Mesendoderm (in vitro differentiated cells): ENCODE data around the gene PLXNB1.

Experiments
- DNase-seq: peaks from one replicate; pipeline ENCODE4 v3.0.0; 2013
- H2AK5ac ChIP-seq: 2 replicates; pipeline ENCODE4 v1.6.1; 2013; ENCODE audit warnings: low read length, inconsistent platforms
- H2BK120ac ChIP-seq: 2 replicates; pipeline ENCODE4 v1.6.1; 2013; ENCODE audit warnings: low read depth, mild to moderate bottlenecking, low read length, moderate library complexity, mixed read lengths
- H2BK15ac ChIP-seq: replicated peaks from 2 replicates; pipeline ENCODE4 v1.6.1; 2013; ENCODE audit warnings: low read depth, mild to moderate bottlenecking, moderate library complexity
- H2BK5ac ChIP-seq: 2 replicates; pipeline ENCODE4 v1.6.1; 2013; ENCODE audit warnings: low read length, inconsistent platforms
- H3K18ac ChIP-seq: 2 replicates; pipeline ENCODE4 v1.6.1; 2013; ENCODE audit warnings: mild to moderate bottlenecking, low read length, mixed read lengths
- H3K23ac ChIP-seq: one replicate; pipeline ENCODE4 v1.6.1; 2013; ENCODE audit warnings: low read length
- H3K27ac ChIP-seq: 2 replicates; pipeline ENCODE4 v1.5.1; 2013; ENCODE audit warnings: low read depth, mild to moderate bottlenecking, inconsistent platforms, low read length, moderate library complexity
- H3K27me3 ChIP-seq: 2 replicates; pipeline ENCODE4 v1.6.1; 2013; ENCODE audit warnings: low read length, control low read depth, mild to moderate bottlenecking, inconsistent platforms; ENCODE audit not compliant: insufficient read depth, poor library complexity
- H3K36me3 ChIP-seq: 2 replicates; pipeline ENCODE4 v1.6.1; 2013; ENCODE audit warnings: low read length, inconsistent platforms; ENCODE audit not compliant: control insufficient read depth, insufficient read depth
- H3K4ac ChIP-seq: one replicate; pipeline ENCODE4 v1.6.1; 2013; ENCODE audit warnings: low read depth, mild to moderate bottlenecking, low read length, moderate library complexity
- H3K4me1 ChIP-seq: 2 replicates; pipeline ENCODE4 v1.6.1; 2013; ENCODE audit warnings: low read depth, low read length, inconsistent platforms; ENCODE audit not compliant: control insufficient read depth
- H3K4me2 ChIP-seq: 2 replicates; pipeline ENCODE4 v1.6.1; 2013; ENCODE audit warnings: low read length
- H3K4me3 ChIP-seq: 2 replicates; pipeline ENCODE4 v1.5.1; 2013; ENCODE audit warnings: mild to moderate bottlenecking, low read length
- H3K56ac ChIP-seq: one replicate; pipeline ENCODE4 v1.6.1; 2013; ENCODE audit warnings: low read length
- H3K79me1 ChIP-seq: 2 replicates; pipeline ENCODE4 v1.6.1; 2013; ENCODE audit warnings: low read length, inconsistent platforms
- H3K79me2 ChIP-seq: 2 replicates; pipeline ENCODE4 v1.6.1; 2013; ENCODE audit warnings: mild to moderate bottlenecking, low read length; ENCODE audit not compliant: control insufficient read depth, insufficient read depth
- H3K9ac ChIP-seq: 2 replicates; pipeline ENCODE4 v1.6.1; 2013; ENCODE audit warnings: low read length, inconsistent platforms
- H4K5ac ChIP-seq: one replicate; pipeline ENCODE4 v1.6.1; 2013; ENCODE audit warnings: low read length
- H4K8ac ChIP-seq: one replicate; pipeline ENCODE4 v1.6.1; 2013; ENCODE audit warnings: low read depth, mild to moderate bottlenecking, control low read depth, low read length, moderate library complexity
- WGBS: extraction: QIAGEN DNeasy Blood & Tissue Kit; methylation state at CpG from one replicate; pipeline ENCODE4 v1.1.7; 2013; ENCODE audit warnings: low lambda C conversion rate, missing lambda C conversion rate; ENCODE audit not compliant: insufficient coverage; ENCODE audit errors: extremely low coverage; 5-methylcytosine and 5-hydroxymethylcytosine counted together

Gene PLXNB1

GRCh38 chr3:48405343-48405881 is 24.5 kb downstream of the PLXNB1 start:
- Histone ChIP-seq H4K8ac (no peak overlapping the region), H3K79me1 (no peaks in the 10 kb centered on the region), H3K56ac (no peak overlapping the region), H3K36me3 (peaks cover 25% of the 10 kb centered on the region), H3K4me1 (no peaks in the 10 kb centered on the region), H3K4me3 (no peak overlapping the region), H3K9ac (no peak overlapping the region), H2AK5ac (no peak overlapping the region), H2BK15ac (no peak overlapping the region), H3K18ac (no peak overlapping the region), H3K23ac (no peak overlapping the region), H3K79me2 (no peaks in the 10 kb centered on the region), H3K27ac (no peak overlapping the region), H3K4ac (no peak overlapping the region), H2BK120ac (no peak overlapping the region), H2BK5ac (no peak overlapping the region), H3K4me2 (no peak overlapping the region), H3K27me3 (no peaks in the 10 kb centered on the region), H4K5ac (no peak overlapping the region)
- WGBS, result no CpG with 5 or more reads among the region's 13 CpGs
- DNase-seq, result no peak

GRCh38 chr3:48404440-48405342 is 25.2 kb downstream of the PLXNB1 start:
- Histone ChIP-seq H2AK5ac (no peak overlapping the region), H2BK5ac (no peak overlapping the region), H3K4me2 (no peak overlapping the region), H4K8ac (no peak overlapping the region), H3K23ac (no peak overlapping the region), H3K4me1 (no peaks in the 10 kb centered on the region), H4K5ac (no peak overlapping the region), H3K9ac (no peak overlapping the region), H3K4ac (no peak overlapping the region), H3K79me1 (no peaks in the 10 kb centered on the region), H3K18ac (no peak overlapping the region), H3K27ac (no peak overlapping the region), H3K4me3 (no peak overlapping the region), H2BK15ac (no peak overlapping the region), H2BK120ac (no peak overlapping the region), H3K27me3 (no peaks in the 10 kb centered on the region), H3K79me2 (no peaks in the 10 kb centered on the region), H3K36me3 (peaks cover 22% of the 10 kb centered on the region), H3K56ac (no peak overlapping the region)
- WGBS, result no CpG with 5 or more reads among the region's 21 CpGs
- DNase-seq, result no peak

DNA sequence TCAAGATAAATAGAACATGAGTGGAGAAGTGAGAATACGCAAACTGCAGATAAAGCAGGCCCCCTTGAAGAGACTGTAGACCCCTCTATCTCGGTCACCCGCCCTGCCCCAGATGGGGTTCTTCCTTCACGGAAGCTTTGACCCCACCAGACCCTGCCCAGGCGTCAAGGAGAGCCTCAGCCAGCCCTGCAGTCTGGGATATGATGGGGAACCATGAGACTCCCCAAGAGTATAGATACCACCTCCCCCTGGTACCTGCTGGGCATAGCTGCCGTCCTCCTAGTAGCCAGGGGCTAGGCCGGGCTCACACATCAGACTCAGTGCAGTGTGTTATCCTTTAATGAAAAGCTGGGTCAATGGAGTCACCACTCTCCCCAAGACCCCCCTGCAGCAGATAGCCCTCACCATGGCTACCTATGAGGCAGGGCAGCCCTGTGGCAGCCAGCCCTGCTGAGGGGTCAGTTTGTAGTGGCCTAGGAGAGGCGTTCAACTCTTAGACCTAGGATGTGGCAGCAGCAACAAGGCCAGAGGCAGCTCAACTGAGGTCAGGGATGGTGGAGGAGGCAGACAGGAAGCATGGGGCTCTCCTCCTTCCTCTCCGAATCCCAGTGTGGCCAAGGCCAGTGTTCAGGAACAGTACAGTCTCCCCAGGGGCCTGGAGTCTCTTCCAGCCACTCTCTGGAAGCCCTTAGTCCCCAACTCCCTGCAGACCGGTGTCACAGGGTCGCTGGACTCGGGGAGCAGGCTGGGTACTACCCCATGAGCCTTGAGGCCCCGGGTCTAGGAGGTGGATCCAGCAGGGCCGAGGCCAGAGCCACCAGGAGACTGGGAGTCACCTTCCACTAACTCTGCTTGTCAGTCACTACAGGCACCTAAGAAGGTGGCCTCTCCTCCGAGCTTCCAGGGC is 26.1 kb downstream of the PLXNB1 start:
- no peak overlapping the region for H4K8ac ChIP-seq

GRCh38 chr3:48402907-48403306 is 27.0 kb downstream of the PLXNB1 start:
- Histone ChIP-seq H3K4me3 (no peak overlapping the region), H2BK15ac (no peak overlapping the region), H3K18ac (no peak overlapping the region), H3K27ac (no peak overlapping the region), H4K8ac (no peak overlapping the region), H3K4me2 (no peak overlapping the region), H3K36me3 (peaks cover 20% of the 10 kb centered on the region), H3K27me3 (no peaks in the 10 kb centered on the region), H3K4me1 (no peaks in the 10 kb centered on the region), H3K9ac (no peak overlapping the region), H3K79me2 (no peaks in the 10 kb centered on the region), H3K79me1 (no peaks in the 10 kb centered on the region), H4K5ac (no peak overlapping the region), H2AK5ac (no peak overlapping the region), H3K23ac (no peak overlapping the region), H2BK120ac (no peak overlapping the region), H3K4ac (no peak overlapping the region), H2BK5ac (no peak overlapping the region), H3K56ac (no peak overlapping the region)
- no peak for DNase-seq
- no CpG with 5 or more reads among the region's 3 CpGs for WGBS

More for the DNA sequence above, 26.1 kb downstream of the PLXNB1 start:
- no peaks in the 10 kb centered on the region for H3K4me1 ChIP-seq
- no peak overlapping the region for H3K4ac ChIP-seq
- H2AK5ac ChIP-seq, result no peak overlapping the region
- no peaks in the 10 kb centered on the region for H3K27me3 ChIP-seq
- WGBS, result no CpG with 5 or more reads among the region's 15 CpGs
- H2BK120ac ChIP-seq, result no peak overlapping the region
- no peak for DNase-seq
- no peak overlapping the region for H3K9ac ChIP-seq
- no peaks in the 10 kb centered on the region for H3K79me1 ChIP-seq
- H3K36me3 ChIP-seq, result peaks cover 20% of the 10 kb centered on the region
- no peak overlapping the region for H4K5ac ChIP-seq
- no peak overlapping the region for H2BK5ac ChIP-seq
- H3K4me3 ChIP-seq, result no peak overlapping the region
- H3K56ac ChIP-seq, result no peak overlapping the region
- no peak overlapping the region for H2BK15ac ChIP-seq
- H3K4me2 ChIP-seq, result no peak overlapping the region
- H3K27ac ChIP-seq, result no peak overlapping the region
- no peaks in the 10 kb centered on the region for H3K79me2 ChIP-seq
- H3K18ac ChIP-seq, result no peak overlapping the region
- H3K23ac ChIP-seq, result no peak overlapping the region

DNA sequence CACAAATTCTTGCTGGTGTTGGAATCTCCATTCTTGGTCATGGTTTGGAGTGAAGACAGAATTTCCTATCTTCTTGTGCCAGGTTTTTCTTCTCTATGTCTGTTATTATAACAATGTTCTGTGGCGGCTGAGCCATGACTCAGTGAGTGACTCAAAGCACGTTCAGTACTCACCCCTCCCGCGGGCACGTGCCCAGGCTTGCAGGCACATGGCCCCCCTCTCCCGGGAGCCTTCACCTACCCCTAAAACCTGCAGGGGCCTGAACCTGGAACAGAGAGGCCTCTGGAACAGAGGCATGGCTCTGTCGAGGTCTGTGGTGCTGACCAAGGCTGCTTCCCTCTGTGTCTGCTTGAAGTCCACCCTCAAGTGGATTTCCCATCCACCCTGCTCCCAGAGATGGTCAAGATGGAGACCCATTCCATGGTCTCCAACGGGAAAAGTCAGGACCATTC is 27.6 kb downstream of the PLXNB1 start:
- Histone ChIP-seq H2BK5ac (no peak overlapping the region), H3K27me3 (no peaks in the 10 kb centered on the region), H2BK120ac (no peak overlapping the region), H3K4ac (no peak overlapping the region), H2AK5ac (no peak overlapping the region), H3K4me2 (no peak overlapping the region), H3K36me3 (peaks cover 17% of the 10 kb centered on the region), H3K4me3 (no peak overlapping the region), H3K4me1 (no peaks in the 10 kb centered on the region), H3K79me1 (no peaks in the 10 kb centered on the region), H4K8ac (no peak overlapping the region), H3K9ac (no peak overlapping the region), H3K23ac (no peak overlapping the region), H3K18ac (no peak overlapping the region), H3K27ac (no peak overlapping the region), H3K56ac (no peak overlapping the region), H4K5ac (no peak overlapping the region), H2BK15ac (no peak overlapping the region), H3K79me2 (no peaks in the 10 kb centered on the region)
- no peak for DNase-seq
- no CpG with 5 or more reads among the region's 8 CpGs for WGBS
